IgD-negative memory B cell (primary cell): ENCODE results near the gene HSPD1. TPM values are rescaled to one million over a fixed set of nuclear protein-coding genes. Genes with fewer than 3 reads are reported as not detected.

Experiments used
- polyA plus RNA-seq: library from polyadenylated mRNA; unstranded; fragments of 300-500 nt; fragmentation: Illumina TruSeq; gene quantifications from one replicate; pipeline ENCODE4 v1.2.3, GENCODE V29; 2021

HSPD1 gene
- polyA plus RNA-seq, 1 donor from 2014 or later: 92.3 TPM

Other genes starting within 250 kb of the HSPD1 start
- gene ANKRD44, start 189.1 kb downstream of the HSPD1 start, polyA plus RNA-seq: 91.6 TPM
- gene SF3B1, start 64.8 kb downstream of the HSPD1 start, polyA plus RNA-seq: 124 TPM
- gene COQ10B, start 46.3 kb downstream of the HSPD1 start, polyA plus RNA-seq: 29.9 TPM
- 149 TPM for gene HSPE1, start 539 bp upstream of the HSPD1 start, polyA plus RNA-seq
- 28.0 TPM for gene MOB4, start 16.2 kb upstream of the HSPD1 start, polyA plus RNA-seq
- not detected for gene RFTN2, start 175.7 kb upstream of the HSPD1 start, polyA plus RNA-seq
- 6.8 TPM for gene MARS2, start 205.5 kb upstream of the HSPD1 start, polyA plus RNA-seq